Transverse colon (tissue), 3 donors: ENCODE data around the gene SH2D2A.

ENCODE experiments used
- CTCF ChIP-seq, 5 experiments: fragments of 200-600 bp in 3 of 5; fragments of 450-650 bp in 2 of 5; sonication (generic) in 3 of 5; IDR thresholded peaks; 1 replicate in 2 of 5; 2 replicates in 3 of 5; pipeline ENCODE4 v1.5.1; 2016 to 2017; ENCODE audit warnings: antibody characterized with exemption in 5 of 5, inconsistent platforms in 3 of 5, mild to moderate bottlenecking in 2 of 5, moderate library complexity in 1 of 5
- EP300 ChIP-seq: sonication (generic); formaldehyde crosslinking; IDR thresholded peaks from one replicate; pipeline ENCODE4 v1.6.1; 2017; ENCODE audit warnings: antibody characterized with exemption, low read depth
- POLR2A ChIP-seq: fragments of 450-650 bp; IDR thresholded peaks from one replicate; pipeline ENCODE4 v1.6.1; 2016; ENCODE audit warnings: antibody characterized with exemption, mild to moderate bottlenecking, moderate library complexity

GRCh38 chr1:156865258-156865657 is 48.6 kb upstream of the SH2D2A start:
- TF ChIP-seq CTCF (IDR thresholded peaks at IDR 0.05) (no peak), EP300 (no peak), POLR2A (no peak)
